ENCODE data around the gene TAAR6. TPM values are rescaled to one million over a fixed set of nuclear protein-coding genes. Genes with fewer than 3 reads are reported as not detected.

TAAR6 gene
- total and polyA plus RNA-seq, 10 of the 15 experiments (the other 5 are each of a cell fraction or from before 2014, with no cell fraction given): not detected

DNA sequence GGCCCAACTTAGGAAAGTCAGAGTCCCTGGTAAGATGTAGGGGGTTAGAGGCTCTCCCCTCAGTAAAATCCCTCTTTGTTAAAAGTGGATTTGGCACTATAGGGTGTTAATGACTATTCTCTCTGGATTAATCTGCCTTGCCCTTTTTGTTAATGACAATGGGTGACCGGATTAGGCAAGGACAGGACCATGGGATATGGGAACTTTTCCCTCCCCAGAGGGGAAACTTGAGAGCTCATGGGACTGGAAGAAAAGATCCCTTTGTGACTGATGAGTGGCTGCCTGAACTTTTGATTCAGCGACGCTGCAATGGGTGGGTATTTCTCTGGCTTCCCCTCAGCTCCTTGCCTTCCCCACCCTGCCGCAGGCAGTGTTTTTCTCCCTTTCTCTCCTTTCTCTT is 44.3 kb upstream of the TAAR6 start:
- H3K27ac ChIP-seq (ENCODE audit: control insufficient read depth, insufficient read depth): no peak overlapping the region
- H4K20me1 ChIP-seq (ENCODE audit: control insufficient read depth, insufficient read depth): no peaks in the 10 kb centered on the region
- H2AFZ ChIP-seq (ENCODE audit: control insufficient read depth, low read depth, low read length): no peak overlapping the region
- ChIA-PET CTCF (interaction anchor here (4.3 kb wide), 1 partner anchor 10 kb away, joined by 20 read pairs; no protein-coding TSS in a partner anchor), SMC1A (ENCODE audit: uncharacterized antibody, unreplicated experiment) (interaction anchor here (0.6 to 2.1 kb wide), 2 partner anchors 13 to 133 kb away, joined by 3 to 6 read pairs; partner anchors contain the start of gene STX7), POLR2A (interaction anchor here (0.9 kb wide), 1 partner anchor 13 kb away, joined by 3 read pairs; the partner anchor contains the start of gene STX7), RAD21 (ENCODE audit: unreplicated experiment) (no interaction called here)
- H3K9ac ChIP-seq (ENCODE audit: control insufficient read depth, insufficient read depth, low read length): no peak overlapping the region
- H3K4me2 ChIP-seq (ENCODE audit: control insufficient read depth, insufficient read depth): no peak overlapping the region
- intact Hi-C loops (cut with micrococcal nuclease; ENCODE audit: unreplicated experiment): loop anchor here (5.0 kb wide), 1 partner anchor 121 kb away; no protein-coding TSS in a partner anchor
- BruUV-seq (replicated peaks): no TSS peak
- no peak for DNase-seq (ENCODE audit: low read depth, low spot score)
- no peaks in the 10 kb centered on the region for H3K36me3 ChIP-seq (ENCODE audit: control insufficient read depth in 2 of 2, insufficient read depth in 2 of 2, low read length in 1 of 2)
- no peaks in the 10 kb centered on the region for H3K9me3 ChIP-seq (replicated peaks; ENCODE audit: control insufficient read depth, insufficient read depth, low read length)
- ATAC-seq: no peak
- no peaks in the 10 kb centered on the region for H3K79me2 ChIP-seq (ENCODE audit: control insufficient read depth, insufficient read depth, low read length)
- no peaks in the 10 kb centered on the region for H3K4me1 ChIP-seq (ENCODE audit: control insufficient read depth, insufficient read depth, low read length)
- no peaks in the 10 kb centered on the region; a peak in 1 of 4 replicates for H3K27me3 ChIP-seq (replicated peaks in 1 of 2; ENCODE audit: control insufficient read depth in 2 of 2, insufficient read depth in 2 of 2, low read length in 1 of 2)
- TF ChIP-seq SPI1 (IDR thresholded peaks at IDR 0.05; ENCODE audit: borderline replicate concordance, insufficient read depth, low read depth, low read length) (no peak), ZBTB4 (CRISPR knock-in tag; IDR thresholded peaks at IDR 0.05) (no peak), ETV6 (conservative IDR thresholded peaks at IDR 0.05 in 1 of 2, IDR thresholded peaks at IDR 0.05 in 1 of 2; ENCODE audit: borderline replicate concordance in 1 of 2, low read depth in 1 of 2) (no peak)
- TF ChIP-seq, protein P1, sequence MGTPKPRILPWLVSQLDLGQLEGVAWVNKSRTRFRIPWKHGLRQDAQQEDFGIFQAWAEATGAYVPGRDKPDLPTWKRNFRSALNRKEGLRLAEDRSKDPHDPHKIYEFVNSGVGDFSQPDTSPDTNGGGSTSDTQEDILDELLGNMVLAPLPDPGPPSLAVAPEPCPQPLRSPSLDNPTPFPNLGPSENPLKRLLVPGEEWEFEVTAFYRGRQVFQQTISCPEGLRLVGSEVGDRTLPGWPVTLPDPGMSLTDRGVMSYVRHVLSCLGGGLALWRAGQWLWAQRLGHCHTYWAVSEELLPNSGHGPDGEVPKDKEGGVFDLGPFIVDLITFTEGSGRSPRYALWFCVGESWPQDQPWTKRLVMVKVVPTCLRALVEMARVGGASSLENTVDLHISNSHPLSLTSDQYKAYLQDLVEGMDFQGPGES (IDR thresholded peaks at IDR 0.05): no peak
- H3K4me3 ChIP-seq: no peak overlapping the region
- FAIRE-seq: no peak
- in situ Hi-C loops (cut with MboI): loop anchor here (10.0 kb wide), 1 partner anchor 269 kb away; the partner anchor contains the start of gene SLC18B1
- WGBS (ENCODE audit: insufficient coverage, insufficient replicate concordance, low lambda C conversion rate, missing lambda C conversion rate): 70% methylated on average over 4 of the region's 4 CpGs

Measured in GM12878 (cell line).